ENCODE data around the gene MTHFR. TPM values are rescaled to one million over a fixed set of nuclear protein-coding genes. Genes with fewer than 3 reads are reported as not detected.

Gene MTHFR
- total and polyA plus RNA-seq, 2 of the 8 experiments (the other 6 are each of a cell fraction or from before 2014, with no cell fraction given): 8.7 to 18.5 TPM

DNA sequence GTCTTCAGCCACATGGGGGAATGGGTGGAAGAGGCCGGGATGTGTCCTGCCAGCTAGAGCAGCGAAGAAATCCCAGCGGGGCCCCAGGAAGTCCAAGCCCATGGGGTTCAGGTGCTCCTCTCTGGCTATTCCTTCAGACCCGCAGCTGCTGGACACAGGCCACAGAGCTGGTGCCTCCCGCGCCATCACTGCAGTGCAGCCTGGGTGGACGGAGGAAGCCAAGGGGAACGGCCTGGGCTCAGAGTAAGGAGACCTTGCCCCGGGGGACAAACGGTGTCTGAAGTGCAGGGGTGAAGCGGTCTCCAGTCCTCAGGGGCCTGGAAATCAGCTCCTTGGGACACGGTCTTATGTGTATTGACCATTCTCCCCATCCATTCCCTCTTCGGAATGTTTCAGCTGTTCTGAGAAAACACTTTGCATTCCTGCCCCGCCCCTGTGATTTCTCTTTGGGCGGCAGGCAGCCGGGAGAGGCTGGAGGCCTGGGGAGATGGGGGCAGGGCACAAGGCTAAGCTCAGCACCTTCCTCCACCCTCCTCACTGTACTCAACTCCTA lies 18.4 kb downstream of the MTHFR start (continued):
- TF ChIP-seq, protein P1, sequence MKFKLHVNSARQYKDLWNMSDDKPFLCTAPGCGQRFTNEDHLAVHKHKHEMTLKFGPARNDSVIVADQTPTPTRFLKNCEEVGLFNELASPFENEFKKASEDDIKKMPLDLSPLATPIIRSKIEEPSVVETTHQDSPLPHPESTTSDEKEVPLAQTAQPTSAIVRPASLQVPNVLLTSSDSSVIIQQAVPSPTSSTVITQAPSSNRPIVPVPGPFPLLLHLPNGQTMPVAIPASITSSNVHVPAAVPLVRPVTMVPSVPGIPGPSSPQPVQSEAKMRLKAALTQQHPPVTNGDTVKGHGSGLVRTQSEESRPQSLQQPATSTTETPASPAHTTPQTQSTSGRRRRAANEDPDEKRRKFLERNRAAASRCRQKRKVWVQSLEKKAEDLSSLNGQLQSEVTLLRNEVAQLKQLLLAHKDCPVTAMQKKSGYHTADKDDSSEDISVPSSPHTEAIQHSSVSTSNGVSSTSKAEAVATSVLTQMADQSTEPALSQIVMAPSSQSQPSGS (IDR thresholded peaks at IDR 0.05; ENCODE audit: low read length): 0 out of 2 replicates have a peak, but pooled peaks have one; percentile 45
- no peak for TF ChIP-seq PHF8 (conservative IDR thresholded peaks at IDR 0.05; ENCODE audit: low read depth, low read length)
- TF ChIP-seq, protein P2, sequence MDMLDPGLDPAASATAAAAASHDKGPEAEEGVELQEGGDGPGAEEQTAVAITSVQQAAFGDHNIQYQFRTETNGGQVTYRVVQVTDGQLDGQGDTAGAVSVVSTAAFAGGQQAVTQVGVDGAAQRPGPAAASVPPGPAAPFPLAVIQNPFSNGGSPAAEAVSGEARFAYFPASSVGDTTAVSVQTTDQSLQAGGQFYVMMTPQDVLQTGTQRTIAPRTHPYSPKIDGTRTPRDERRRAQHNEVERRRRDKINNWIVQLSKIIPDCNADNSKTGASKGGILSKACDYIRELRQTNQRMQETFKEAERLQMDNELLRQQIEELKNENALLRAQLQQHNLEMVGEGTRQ (IDR thresholded peaks at IDR 0.05; ENCODE audit: low read length): no peak
- 0 out of 4 replicates have a peak, but pooled peaks of 1 of the 2 experiments have one; percentile 44 for TF ChIP-seq HDAC2 (IDR thresholded peaks at IDR 0.05; ENCODE audit: borderline replicate concordance in 1 of 2, low read depth in 2 of 2, low read length in 2 of 2)
- TF ChIP-seq GABPA (IDR thresholded peaks at IDR 0.05; ENCODE audit: borderline replicate concordance, insufficient read depth, low read length): peak; percentile 35; the same call in 1 of the 2 replicates
- no peak for TF ChIP-seq KDM4A (IDR thresholded peaks at IDR 0.05; ENCODE audit: low read depth, low read length, severe bottlenecking)
- TF ChIP-seq TAF7 (optimal IDR thresholded peaks at IDR 0.05; ENCODE audit: borderline replicate concordance, low read depth, low read length): no peak
- TF ChIP-seq TBP (IDR thresholded peaks at IDR 0.05; ENCODE audit: low read depth, low read length): peak; percentile 16; the same call in 1 of the 2 replicates
- no peak for TF ChIP-seq SP2 (IDR thresholded peaks at IDR 0.05; ENCODE audit: low read length)
- TF ChIP-seq TEAD4 (IDR thresholded peaks at IDR 0.05; ENCODE audit: low read depth, low read length): peak; percentile 67

Data from H1 (cell line).